Thyroid gland (tissue), 4 donors: Measurements from ENCODE around the gene GLI3. TPM values are rescaled to one million over a fixed set of nuclear protein-coding genes. Genes with fewer than 3 reads are reported as not detected.

Experiments
- DNase-seq, 2 donors: peaks; one replicate each; pipeline ENCODE4 v3.0.0-alpha.2; 2019
- H3K27ac ChIP-seq, 3 donors: fragments of 200-600 bp; sonication (generic); 1 replicate in 2 of 3; 2 replicates in 1 of 3; pipeline ENCODE4 v1.5.1; 2016 to 2019; ENCODE audit warnings: mild to moderate bottlenecking in 1 of 3, moderate library complexity in 1 of 3
- H3K27me3 ChIP-seq: fragments of 200-600 bp; sonication (generic); one replicate; pipeline ENCODE4 v1.5.1; 2019
- H3K36me3 ChIP-seq, 2 donors: fragments of 200-600 bp; sonication (generic); one replicate each; pipeline ENCODE4 v1.5.1; 2016 to 2019
- H3K4me1 ChIP-seq, 2 donors: fragments of 200-600 bp; sonication (generic); one replicate each; pipeline ENCODE4 v1.5.1; 2017 to 2019
- H3K4me3 ChIP-seq, 3 donors: fragments of 200-600 bp; sonication (generic); replicated peaks in 1 of 3; 1 replicate in 2 of 3; 2 replicates in 1 of 3; pipeline ENCODE4 v1.5.1; 2016; ENCODE audit warnings: mild to moderate bottlenecking in 1 of 3
- H3K9me3 ChIP-seq: fragments of 200-600 bp; sonication (generic); one replicate; pipeline ENCODE4 v1.5.1; 2017
- POLR2A ChIP-seq, 2 donors: fragments of 450-650 bp; IDR thresholded peaks; one replicate each; pipeline ENCODE4 v1.6.1; 2017; ENCODE audit warnings: antibody characterized with exemption in 2 of 2, mild to moderate bottlenecking in 2 of 2, moderate library complexity in 1 of 2
- WGBS, 2 donors: methylation state at CpG; one replicate each; pipeline ENCODE4 v1.1.5; 2017; 5-methylcytosine and 5-hydroxymethylcytosine counted together
- intact Hi-C: fragments of 100-400 bp; cut with DNase I; formaldehyde crosslinking; loops from one replicate; pipeline ENCODE4 v1.15.1; 2023
- total RNA-seq, 4 donors: library from RNA; depleted of rRNA; stranded (reverse); fragments of >200 nt; gene quantifications; one replicate each; pipeline ENCODE4 v1.2.3, GENCODE V29; 2016
- TF ChIP-seq, protein P1 (sequence below), 6 experiments: fragments of 200-600 bp in 3 of 6; fragments of 450-650 bp in 3 of 6; sonication (generic) in 3 of 6; IDR thresholded peaks; one replicate each; pipeline ENCODE4 v1.5.1; 2016 to 2019; ENCODE audit warnings: antibody characterized with exemption in 6 of 6, mild to moderate bottlenecking in 2 of 6, inconsistent platforms in 1 of 6, moderate library complexity in 1 of 6

The GLI3 gene
- total RNA-seq, 4 donors from 2014 or later, result 10.1 to 15.6 (median 13.6) TPM

DNA sequence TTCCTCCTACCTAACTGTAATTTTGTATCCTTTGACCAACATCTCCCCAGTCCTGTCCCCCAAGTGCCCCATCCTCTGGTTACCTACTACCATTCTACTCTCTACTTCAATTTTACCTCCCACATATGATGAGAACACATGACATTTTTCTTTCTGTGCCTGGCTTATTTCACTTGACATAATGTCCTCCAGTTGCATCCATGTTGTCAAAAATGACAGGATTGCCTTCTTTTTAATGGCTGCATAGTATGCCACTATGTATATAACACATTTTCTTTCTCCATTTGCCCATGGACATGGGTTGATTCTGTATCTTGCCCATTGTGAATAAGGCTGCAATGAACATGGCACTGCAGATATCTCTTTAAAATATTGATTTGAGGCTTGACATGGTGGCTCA, 33.7 kb downstream of the GLI3 start:
- Histone ChIP-seq H3K4me3 (no peak overlapping the region), H3K36me3 (no peaks in the 10 kb centered on the region), H3K9me3 (no peaks in the 10 kb centered on the region), H3K27ac (no peak overlapping the region), H3K4me1 (peaks cover 6 to 7% of the 10 kb centered on the region in 2 donors), H3K27me3 (no peaks in the 10 kb centered on the region)
- DNase-seq, result no peak
- TF ChIP-seq, protein P1, sequence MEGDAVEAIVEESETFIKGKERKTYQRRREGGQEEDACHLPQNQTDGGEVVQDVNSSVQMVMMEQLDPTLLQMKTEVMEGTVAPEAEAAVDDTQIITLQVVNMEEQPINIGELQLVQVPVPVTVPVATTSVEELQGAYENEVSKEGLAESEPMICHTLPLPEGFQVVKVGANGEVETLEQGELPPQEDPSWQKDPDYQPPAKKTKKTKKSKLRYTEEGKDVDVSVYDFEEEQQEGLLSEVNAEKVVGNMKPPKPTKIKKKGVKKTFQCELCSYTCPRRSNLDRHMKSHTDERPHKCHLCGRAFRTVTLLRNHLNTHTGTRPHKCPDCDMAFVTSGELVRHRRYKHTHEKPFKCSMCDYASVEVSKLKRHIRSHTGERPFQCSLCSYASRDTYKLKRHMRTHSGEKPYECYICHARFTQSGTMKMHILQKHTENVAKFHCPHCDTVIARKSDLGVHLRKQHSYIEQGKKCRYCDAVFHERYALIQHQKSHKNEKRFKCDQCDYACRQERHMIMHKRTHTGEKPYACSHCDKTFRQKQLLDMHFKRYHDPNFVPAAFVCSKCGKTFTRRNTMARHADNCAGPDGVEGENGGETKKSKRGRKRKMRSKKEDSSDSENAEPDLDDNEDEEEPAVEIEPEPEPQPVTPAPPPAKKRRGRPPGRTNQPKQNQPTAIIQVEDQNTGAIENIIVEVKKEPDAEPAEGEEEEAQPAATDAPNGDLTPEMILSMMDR (IDR thresholded peaks at IDR 0.05), result no peak
- TF ChIP-seq POLR2A (IDR thresholded peaks at IDR 0.05), result no peak
- intact Hi-C loops, result no loop called here

- intact Hi-C loops, result no loop called here
- no peak overlapping the region for H3K27ac ChIP-seq
- no peaks in the 10 kb centered on the region for H3K4me1 ChIP-seq
- no peaks in the 10 kb centered on the region for H3K9me3 ChIP-seq
- no peaks in the 10 kb centered on the region for H3K36me3 ChIP-seq
- no peak for DNase-seq
- TF ChIP-seq POLR2A (IDR thresholded peaks at IDR 0.05), result no peak
- TF ChIP-seq, protein P1 (IDR thresholded peaks at IDR 0.05), result no peak
- WGBS, 2 donors, result 93 to 94% methylated on average over 4 of the region's 4 CpGs
- H3K4me3 ChIP-seq, result no peak overlapping the region
- H3K27me3 ChIP-seq, result no peaks in the 10 kb centered on the region
Observed at GRCh38 chr7:42202601-42203000, 34.4 kb downstream of the GLI3 start.

DNA sequence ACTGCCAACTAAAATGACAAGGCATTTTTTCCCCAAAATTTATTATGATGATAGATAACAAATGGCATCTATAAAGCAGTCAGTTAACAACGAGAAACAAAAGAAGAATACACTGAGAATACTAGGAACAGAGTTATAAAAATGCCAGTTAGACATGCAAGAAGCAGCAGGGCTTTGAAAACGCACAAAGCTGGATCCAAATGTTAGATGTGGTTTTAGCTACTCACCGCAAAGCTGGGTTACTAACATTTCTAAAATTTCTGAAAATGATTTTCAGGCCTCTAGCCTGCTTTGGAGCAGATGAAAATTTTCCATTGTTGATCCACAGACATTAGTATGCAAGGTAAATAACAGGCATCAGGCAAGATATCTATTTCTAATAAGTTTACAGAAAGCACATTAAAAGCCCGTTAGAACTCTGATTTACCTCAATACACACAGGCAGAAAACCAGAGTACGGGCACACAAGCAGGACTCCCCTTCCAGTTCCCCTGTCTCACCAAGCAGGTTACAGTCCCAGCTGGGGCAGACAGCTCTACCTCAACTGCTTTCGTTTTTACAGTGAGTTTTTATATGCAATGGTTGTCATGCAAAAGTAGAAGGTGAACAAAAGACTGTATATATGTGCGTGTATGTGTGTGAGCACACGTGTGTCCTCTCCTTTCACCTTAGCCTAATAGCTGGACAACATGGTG, 37.9 kb downstream of the GLI3 start:
- H3K4me3 ChIP-seq, result no peak overlapping the region

DNA sequence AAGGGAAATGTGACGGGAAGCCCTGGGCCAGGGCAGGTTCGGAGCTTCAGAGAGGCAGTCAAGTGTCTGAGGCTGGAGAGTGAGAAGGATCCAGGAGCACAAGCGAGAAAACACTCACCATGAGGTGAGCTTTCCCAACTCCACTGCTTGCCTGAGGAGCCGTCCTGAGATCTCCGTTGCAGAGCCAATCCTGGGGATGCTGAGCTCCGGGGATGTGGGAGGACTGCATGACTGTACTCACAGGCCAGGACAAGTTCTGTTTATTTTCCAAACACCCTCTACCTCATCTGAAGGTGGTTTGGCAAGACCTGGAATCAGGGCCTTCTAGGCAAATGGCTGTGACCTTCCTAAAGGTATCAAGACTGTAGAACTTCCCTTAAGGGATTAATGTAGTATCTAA, 38.7 kb downstream of the GLI3 start:
- Histone ChIP-seq H3K4me3 (no peak overlapping the region), H3K36me3 (no peaks in the 10 kb centered on the region), H3K4me1 (peaks cover 0 to 1% of the 10 kb centered on the region in 2 donors), H3K9me3 (no peaks in the 10 kb centered on the region), H3K27ac (no peak overlapping the region), H3K27me3 (no peaks in the 10 kb centered on the region)
- TF ChIP-seq, protein P1 (IDR thresholded peaks at IDR 0.05), result no peak
- TF ChIP-seq POLR2A (IDR thresholded peaks at IDR 0.05), result no peak
- WGBS, 2 donors, result 91 to 92% methylated on average over 6 of the region's 6 CpGs
- no peak for DNase-seq
- intact Hi-C loops, result no loop called here

More for the DNA sequence above, 37.9 kb downstream of the GLI3 start:
- no peak overlapping the region for H3K27ac ChIP-seq
- intact Hi-C loops, result no loop called here
- H3K36me3 ChIP-seq, result no peaks in the 10 kb centered on the region
- H3K4me1 ChIP-seq, result no peaks in the 10 kb centered on the region
- no peaks in the 10 kb centered on the region for H3K27me3 ChIP-seq
- TF ChIP-seq POLR2A (IDR thresholded peaks at IDR 0.05), result no peak
- TF ChIP-seq, protein P1 (IDR thresholded peaks at IDR 0.05), result no peak
- no peaks in the 10 kb centered on the region for H3K9me3 ChIP-seq
- no peak for DNase-seq
- WGBS, 2 donors, result 85 to 87% methylated on average over 8 of the region's 8 CpGs

DNA sequence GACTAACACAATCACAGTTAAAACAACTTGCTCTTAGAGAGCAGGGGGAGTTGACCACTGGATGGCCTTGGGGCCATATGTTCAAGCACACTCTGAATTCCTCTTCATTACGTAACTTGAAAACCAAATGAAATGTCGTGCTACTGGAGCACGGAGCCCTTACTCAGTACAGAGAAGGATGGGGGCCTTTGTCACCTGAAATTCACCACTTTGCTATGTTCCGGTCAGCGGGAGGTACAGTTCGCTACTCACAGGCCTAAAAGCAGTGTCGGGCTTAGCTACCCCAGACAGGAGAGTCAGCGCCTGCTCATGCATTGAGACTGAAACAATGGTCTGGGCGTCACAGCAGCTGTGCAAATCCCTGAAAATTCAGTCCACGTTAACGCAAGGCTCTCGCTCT, 39.6 kb downstream of the GLI3 start:
- WGBS, 2 donors, result 78 to 86% methylated on average over 12 of the region's 12 CpGs
- intact Hi-C loops, result no loop called here
- H3K27ac ChIP-seq, result no peak overlapping the region

More for the DNA sequence above, 39.6 kb downstream of the GLI3 start:
- Histone ChIP-seq H3K36me3 (no peaks in the 10 kb centered on the region), H3K9me3 (no peaks in the 10 kb centered on the region), H3K4me3 (no peak overlapping the region), H3K27me3 (no peaks in the 10 kb centered on the region), H3K4me1 (peaks cover 0 to 10% of the 10 kb centered on the region in 2 donors)
- TF ChIP-seq, protein P1 (IDR thresholded peaks at IDR 0.05), result no peak
- no peak for TF ChIP-seq POLR2A (IDR thresholded peaks at IDR 0.05)
- DNase-seq, result no peak
